ENCODE measurements around the gene UBE3D.

DNA sequence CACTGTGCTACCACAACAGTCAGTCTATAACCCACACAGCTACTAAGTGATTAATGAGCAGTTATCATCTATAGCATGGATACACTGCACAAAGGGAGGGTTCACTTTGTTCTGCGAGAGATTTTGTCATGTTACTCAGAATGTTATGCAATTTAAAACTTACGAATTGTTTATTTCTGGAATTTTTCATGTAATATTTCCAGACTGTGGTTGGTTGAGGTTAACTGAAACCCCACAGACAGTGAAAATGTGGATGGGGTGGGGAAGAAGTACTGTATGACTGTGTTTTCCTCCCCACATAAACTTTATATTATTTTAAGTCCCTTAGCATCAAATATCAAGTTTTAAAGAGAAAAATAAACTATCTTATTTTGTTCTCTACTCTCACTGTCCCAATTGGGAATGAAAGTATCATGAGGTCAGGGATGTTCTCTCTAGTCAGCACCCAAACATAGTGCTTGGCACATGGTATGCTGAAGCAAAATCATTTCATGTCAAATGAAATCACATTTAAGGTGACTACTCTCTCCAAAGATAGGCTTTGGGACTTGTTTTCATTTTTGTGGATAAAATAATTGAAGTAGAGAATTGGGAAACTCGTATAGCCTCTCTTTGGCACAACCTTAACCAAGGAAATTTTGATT lies 27.2 kb upstream of the UBE3D start:
- TF ChIP-seq, protein P1, sequence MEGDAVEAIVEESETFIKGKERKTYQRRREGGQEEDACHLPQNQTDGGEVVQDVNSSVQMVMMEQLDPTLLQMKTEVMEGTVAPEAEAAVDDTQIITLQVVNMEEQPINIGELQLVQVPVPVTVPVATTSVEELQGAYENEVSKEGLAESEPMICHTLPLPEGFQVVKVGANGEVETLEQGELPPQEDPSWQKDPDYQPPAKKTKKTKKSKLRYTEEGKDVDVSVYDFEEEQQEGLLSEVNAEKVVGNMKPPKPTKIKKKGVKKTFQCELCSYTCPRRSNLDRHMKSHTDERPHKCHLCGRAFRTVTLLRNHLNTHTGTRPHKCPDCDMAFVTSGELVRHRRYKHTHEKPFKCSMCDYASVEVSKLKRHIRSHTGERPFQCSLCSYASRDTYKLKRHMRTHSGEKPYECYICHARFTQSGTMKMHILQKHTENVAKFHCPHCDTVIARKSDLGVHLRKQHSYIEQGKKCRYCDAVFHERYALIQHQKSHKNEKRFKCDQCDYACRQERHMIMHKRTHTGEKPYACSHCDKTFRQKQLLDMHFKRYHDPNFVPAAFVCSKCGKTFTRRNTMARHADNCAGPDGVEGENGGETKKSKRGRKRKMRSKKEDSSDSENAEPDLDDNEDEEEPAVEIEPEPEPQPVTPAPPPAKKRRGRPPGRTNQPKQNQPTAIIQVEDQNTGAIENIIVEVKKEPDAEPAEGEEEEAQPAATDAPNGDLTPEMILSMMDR (IDR thresholded peaks at IDR 0.05) = no peak
- no peak for TF ChIP-seq EP300 (IDR thresholded peaks at IDR 0.05)
- no peak for TF ChIP-seq POLR2AphosphoS5 (IDR thresholded peaks at IDR 0.05)

Measured in sigmoid colon (tissue), 4 donors.